ENCODE results near the gene CLIC1.

DNA sequence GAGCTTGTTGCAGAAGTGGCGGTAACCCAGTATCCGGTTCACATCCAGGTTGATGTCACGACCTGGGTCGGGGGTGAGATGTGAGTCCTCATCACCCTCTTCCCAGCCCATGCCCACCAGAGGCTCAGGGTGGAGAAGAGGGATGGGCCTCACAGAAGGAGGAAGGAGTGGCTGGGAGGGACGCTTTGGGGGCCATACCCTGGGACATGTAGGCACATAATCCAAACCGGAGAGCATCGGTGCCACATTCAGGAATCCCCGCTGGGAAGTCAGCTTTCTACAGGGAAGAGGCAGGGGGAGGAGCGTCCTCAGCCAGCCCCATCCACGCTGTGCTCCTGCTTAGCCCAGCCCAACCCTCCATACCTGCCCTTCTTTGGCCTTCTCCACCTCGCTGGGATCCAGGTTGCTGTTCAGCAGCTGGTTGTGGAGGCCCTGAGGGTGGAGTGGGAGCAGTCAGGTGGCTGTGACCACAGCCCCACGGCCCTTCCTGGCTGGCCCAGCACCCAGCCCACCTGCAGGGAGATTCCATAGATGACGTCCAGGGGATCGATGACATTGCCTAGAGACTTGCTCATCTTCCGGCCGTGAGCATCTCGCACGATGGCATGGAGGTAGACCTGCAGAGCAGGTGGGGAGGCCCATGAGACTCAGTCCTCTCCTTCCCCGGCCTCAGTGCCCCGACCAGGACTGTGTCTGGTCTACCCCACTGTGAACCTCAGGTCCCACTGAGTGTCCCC lies 44.3 kb upstream of the CLIC1 start:
- no peak for TF ChIP-seq CTCF (conservative IDR thresholded peaks at IDR 0.05 in 1 of 2, IDR thresholded peaks at IDR 0.05 in 1 of 2; ENCODE audit: extremely low read depth in 1 of 2, insufficient read depth in 1 of 2, low read depth in 1 of 2, low read length in 2 of 2)
- no peak for TF ChIP-seq EZH2 (IDR thresholded peaks at IDR 0.05; ENCODE audit: borderline replicate concordance, low read length)

Measured in mammary epithelial cell (primary cell).